Activated B cell treated with CpG ODN at 0.5 μM for 24 hours (primary cell): ENCODE data around the gene MYDGF. TPM values are rescaled to one million over a fixed set of nuclear protein-coding genes. Genes with fewer than 3 reads are reported as not detected.

Experiments
- ATAC-seq: fragments of 200-7000 bp; cut with Tn5 transposase; one replicate; pipeline ENCODE4 v1.10.0; 2021; ENCODE audit warnings: low read depth, mild to moderate bottlenecking, moderate library complexity
- CTCF ChIA-PET: fragments of 350-600 bp; sonication (Branson Sonifier 250); formaldehyde crosslinking; loops from one replicate; lab custom pipeline; 2021; ENCODE audit warnings: antibody characterized with exemption; lab: Charles Lee
- POLR2A ChIA-PET: fragments of 350-600 bp; sonication (Branson Sonifier 250); formaldehyde crosslinking; loops from one replicate; lab custom pipeline; 2021; ENCODE audit warnings: antibody characterized with exemption; lab: Charles Lee
- DNase-seq: peaks from one replicate; pipeline ENCODE4 v3.0.0; 2022
- H3K27ac Mint-ChIP-seq: one replicate; pipeline ENCODE4 v1.8.0; 2020; ENCODE audit warnings: mixed read lengths
- H3K27me3 Mint-ChIP-seq: one replicate; pipeline ENCODE4 v1.8.0; 2021; ENCODE audit warnings: mixed read lengths
- H3K36me3 Mint-ChIP-seq: one replicate; pipeline ENCODE4 v1.8.0; 2021; ENCODE audit warnings: low read depth, mixed read lengths
- H3K4me1 Mint-ChIP-seq: one replicate; pipeline ENCODE4 v1.8.0; 2021; ENCODE audit warnings: mixed read lengths
- H3K4me3 Mint-ChIP-seq: one replicate; pipeline ENCODE4 v1.8.0; 2020; ENCODE audit warnings: mild to moderate bottlenecking, mixed read lengths
- H3K9me3 Mint-ChIP-seq: one replicate; pipeline ENCODE4 v1.8.0; 2020; ENCODE audit warnings: mixed read lengths
- CTCF ChIP-seq: fragments of 200-600 bp; IDR thresholded peaks from one replicate; pipeline ENCODE4 v1.8.0; 2022; ENCODE audit warnings: antibody characterized with exemption, mild to moderate bottlenecking
- intact Hi-C: fragments of 100-400 bp; cut with micrococcal nuclease; formaldehyde crosslinking; loops from one replicate; pipeline ENCODE4 v1.15.1; 2024
- total RNA-seq: library from RNA; stranded (reverse); gene quantifications from 2 replicates; pipeline ENCODE4 v1.2.3, GENCODE V29; 2022

The MYDGF gene
- total RNA-seq, 1 donor from 2014 or later, result 30.9 TPM

DNA sequence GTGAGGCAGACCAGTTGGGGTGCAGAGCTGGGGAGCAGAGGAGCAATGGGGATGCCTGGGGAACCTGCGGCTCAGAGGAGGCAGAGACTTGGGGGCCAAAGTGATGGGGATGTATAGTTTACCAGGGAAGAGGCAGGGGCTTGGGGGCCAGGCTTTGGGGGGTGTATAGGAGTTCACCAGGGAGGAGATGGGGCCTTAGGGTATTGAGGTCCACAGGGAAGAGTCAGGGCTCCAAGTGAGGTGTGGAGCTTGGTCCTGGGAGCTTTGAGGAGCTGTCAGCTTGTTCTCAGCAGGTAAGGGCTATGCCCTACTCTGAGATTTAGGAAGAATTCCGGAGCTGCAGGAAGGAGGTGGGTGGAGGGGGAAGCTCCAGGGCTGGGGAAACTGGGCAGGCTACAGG is 20.0 kb downstream of the MYDGF start:
- Mint-ChIP-seq H3K27me3 (no peaks in the 10 kb centered on the region), H3K4me3 (no peak overlapping the region)
- POLR2A ChIA-PET, result no interaction called here

DNA sequence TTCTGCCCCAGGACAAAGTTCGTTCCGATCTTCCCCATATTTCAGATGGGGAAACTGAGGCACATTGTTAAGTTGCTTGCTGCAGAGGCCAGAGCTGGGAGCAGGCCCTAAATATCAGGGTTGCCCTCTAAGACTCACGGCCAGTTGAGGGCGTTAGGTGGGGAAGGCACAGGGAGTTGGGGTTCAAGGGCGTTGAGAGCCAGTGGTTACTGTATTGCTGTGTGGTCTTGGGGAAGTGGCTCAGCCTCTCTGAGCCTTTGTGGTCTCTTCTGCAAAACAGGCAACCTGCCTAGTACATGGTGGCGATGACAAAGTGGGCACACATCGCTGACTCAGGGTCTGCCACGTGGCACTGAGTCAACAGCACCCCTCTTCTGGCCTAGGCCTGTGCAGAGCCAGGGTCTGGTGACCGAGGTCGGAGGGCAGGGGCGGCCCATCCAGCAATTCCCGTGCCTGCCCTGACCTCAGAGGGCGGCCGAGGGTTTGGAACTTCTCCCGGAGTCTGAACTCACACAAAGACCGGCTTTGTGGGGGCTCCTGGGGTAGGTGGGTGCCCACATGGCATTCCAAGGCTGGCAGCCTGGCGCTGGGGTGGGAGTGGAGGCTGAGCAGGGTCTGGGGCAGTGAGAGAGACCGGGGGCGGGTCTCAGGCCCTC is 20.6 kb downstream of the MYDGF start:
- H3K27me3 Mint-ChIP-seq, result no peaks in the 10 kb centered on the region
- H3K27ac Mint-ChIP-seq, result peak overlapping the region; percentile 14
- no peaks in the 10 kb centered on the region for H3K9me3 Mint-ChIP-seq
- TF ChIP-seq CTCF, result no peak
- peaks cover 33% of the 10 kb centered on the region for H3K36me3 Mint-ChIP-seq
- DNase-seq (no peak), ATAC-seq (no peak)
- intact Hi-C loops, result no loop called here
- POLR2A ChIA-PET, result interaction anchor here (0.7 kb wide), 2 partner anchors 13 to 980 kb away, joined by 3 to 4 read pairs; no protein-coding TSS in a partner anchor
- H3K4me3 Mint-ChIP-seq, result no peak overlapping the region
- CTCF ChIA-PET, result interaction anchor here (1.7 kb wide), 1 partner anchor 13 kb away, joined by 8 read pairs; no protein-coding TSS in a partner anchor
- H3K4me1 Mint-ChIP-seq, result peaks cover 21% of the 10 kb centered on the region

More for the DNA sequence above, 20.0 kb downstream of the MYDGF start:
- peaks cover 37% of the 10 kb centered on the region for H3K36me3 Mint-ChIP-seq
- no peaks in the 10 kb centered on the region for H3K9me3 Mint-ChIP-seq
- intact Hi-C loops, result no loop called here
- TF ChIP-seq CTCF, result no peak
- peak overlapping the region; percentile 41 for H3K27ac Mint-ChIP-seq
- H3K4me1 Mint-ChIP-seq, result peaks cover 25% of the 10 kb centered on the region
- DNase-seq, result no peak
- ATAC-seq, result no peak
- CTCF ChIA-PET, result no interaction called here

DNA sequence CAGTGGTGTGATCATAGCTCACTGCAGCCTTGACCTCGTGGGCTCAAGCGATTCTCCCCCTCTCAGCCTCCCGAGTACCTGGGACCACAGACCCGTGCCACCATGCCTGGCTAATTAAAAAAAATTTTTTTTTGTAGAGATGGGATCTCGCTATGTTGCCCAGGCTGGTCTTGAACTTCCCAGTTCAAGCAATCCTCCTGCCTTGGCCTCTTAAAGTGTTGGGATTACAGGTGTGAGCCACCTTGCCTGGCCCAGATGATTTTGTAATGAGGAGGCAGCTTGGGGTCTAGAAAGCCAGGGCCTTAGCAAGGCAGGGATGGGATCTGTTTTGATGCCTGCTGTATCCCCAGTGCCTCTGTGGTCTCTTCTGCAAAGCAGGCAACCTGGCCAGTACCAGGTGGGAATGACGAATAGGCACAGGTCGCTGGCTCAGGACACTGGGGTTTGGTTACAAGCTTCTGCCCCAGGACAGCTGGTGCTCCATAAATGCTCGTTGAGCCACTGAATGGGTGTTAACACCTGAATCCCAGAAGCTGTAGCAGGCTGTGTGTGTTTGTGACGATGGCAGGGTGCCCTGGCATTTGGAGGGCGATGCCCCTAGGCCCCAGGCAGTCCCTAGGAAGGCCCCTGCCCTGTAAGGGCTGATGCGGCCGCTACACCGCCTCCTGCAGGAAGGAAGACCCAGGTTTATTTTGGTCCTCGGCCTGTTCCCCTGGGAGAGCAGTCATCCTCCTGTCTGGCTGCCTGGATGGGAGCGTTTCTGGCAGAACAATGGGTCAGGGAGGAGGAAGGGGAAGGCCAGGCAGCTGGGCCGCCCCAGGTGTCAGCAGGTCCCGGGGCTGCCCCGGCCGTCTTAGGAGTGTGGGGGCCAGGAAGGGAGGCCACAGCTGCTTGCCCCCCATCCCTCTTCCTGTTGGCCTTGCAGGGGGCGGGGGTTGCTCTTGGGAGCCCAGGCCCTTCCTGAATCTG is 22.2 kb downstream of the MYDGF start:
- H3K27me3 Mint-ChIP-seq, result no peaks in the 10 kb centered on the region
- DNase-seq (no peak), ATAC-seq (peak; percentile 28)
- ChIA-PET POLR2A (no interaction called here), CTCF (interaction anchor here (1.7 kb wide), 1 partner anchor 11 kb away, joined by 8 read pairs; no protein-coding TSS in a partner anchor)
- H3K4me3 Mint-ChIP-seq, result no peak overlapping the region
- peak overlapping the region; percentile 35 for H3K27ac Mint-ChIP-seq
- peaks cover 26% of the 10 kb centered on the region for H3K36me3 Mint-ChIP-seq
- no peak for TF ChIP-seq CTCF
- intact Hi-C loops, result no loop called here
- H3K9me3 Mint-ChIP-seq, result no peaks in the 10 kb centered on the region
- H3K4me1 Mint-ChIP-seq, result peaks cover 20% of the 10 kb centered on the region

DNA sequence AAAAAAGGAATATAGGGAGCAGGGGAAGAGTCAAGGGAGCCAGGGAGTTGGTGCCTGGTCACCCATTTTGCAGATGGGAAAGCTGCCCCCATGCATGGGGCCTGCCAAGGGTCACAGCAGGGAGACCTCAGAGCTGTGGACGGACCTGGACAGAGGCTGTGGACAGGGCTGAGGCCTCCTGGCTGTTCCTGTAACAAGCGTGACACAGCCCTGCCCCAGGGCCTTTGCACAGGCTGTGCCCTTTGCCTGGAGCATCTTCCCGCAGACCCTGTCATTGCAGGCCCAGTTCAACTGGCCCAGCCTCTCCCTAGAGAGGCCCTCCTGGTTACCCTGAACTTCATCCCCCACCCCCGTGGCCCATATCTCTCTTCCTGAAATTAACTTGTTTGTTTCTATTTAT is 24.4 kb downstream of the MYDGF start:
- no peak overlapping the region for H3K27ac Mint-ChIP-seq
- POLR2A ChIA-PET, result no interaction called here

More for the DNA sequence above, 24.4 kb downstream of the MYDGF start:
- no peak overlapping the region for H3K4me3 Mint-ChIP-seq
- peaks cover 18% of the 10 kb centered on the region for H3K36me3 Mint-ChIP-seq
- no peaks in the 10 kb centered on the region for H3K9me3 Mint-ChIP-seq
- DNase-seq, result no peak
- H3K27me3 Mint-ChIP-seq, result no peaks in the 10 kb centered on the region
- intact Hi-C loops, result no loop called here
- no peak for TF ChIP-seq CTCF
- no peak for ATAC-seq
- CTCF ChIA-PET, result interaction anchor here (1.3 kb wide), 1 partner anchor 13 kb away, joined by 3 read pairs; no protein-coding TSS in a partner anchor
- H3K4me1 Mint-ChIP-seq, result peaks cover 34% of the 10 kb centered on the region
